GM21576 (cell line): ENCODE data around the gene TMEM147.

Experiments used
- ATAC-seq: cut with Tn5 transposase; IDR thresholded peaks from one replicate; pipeline ENCODE4 v1.9.1; 2021; ENCODE audit warnings: mild to moderate bottlenecking, moderate library complexity; ENCODE audit not compliant: unreplicated experiment

TMEM147 gene, protein sequence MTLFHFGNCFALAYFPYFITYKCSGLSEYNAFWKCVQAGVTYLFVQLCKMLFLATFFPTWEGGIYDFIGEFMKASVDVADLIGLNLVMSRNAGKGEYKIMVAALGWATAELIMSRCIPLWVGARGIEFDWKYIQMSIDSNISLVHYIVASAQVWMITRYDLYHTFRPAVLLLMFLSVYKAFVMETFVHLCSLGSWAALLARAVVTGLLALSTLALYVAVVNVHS

DNA sequence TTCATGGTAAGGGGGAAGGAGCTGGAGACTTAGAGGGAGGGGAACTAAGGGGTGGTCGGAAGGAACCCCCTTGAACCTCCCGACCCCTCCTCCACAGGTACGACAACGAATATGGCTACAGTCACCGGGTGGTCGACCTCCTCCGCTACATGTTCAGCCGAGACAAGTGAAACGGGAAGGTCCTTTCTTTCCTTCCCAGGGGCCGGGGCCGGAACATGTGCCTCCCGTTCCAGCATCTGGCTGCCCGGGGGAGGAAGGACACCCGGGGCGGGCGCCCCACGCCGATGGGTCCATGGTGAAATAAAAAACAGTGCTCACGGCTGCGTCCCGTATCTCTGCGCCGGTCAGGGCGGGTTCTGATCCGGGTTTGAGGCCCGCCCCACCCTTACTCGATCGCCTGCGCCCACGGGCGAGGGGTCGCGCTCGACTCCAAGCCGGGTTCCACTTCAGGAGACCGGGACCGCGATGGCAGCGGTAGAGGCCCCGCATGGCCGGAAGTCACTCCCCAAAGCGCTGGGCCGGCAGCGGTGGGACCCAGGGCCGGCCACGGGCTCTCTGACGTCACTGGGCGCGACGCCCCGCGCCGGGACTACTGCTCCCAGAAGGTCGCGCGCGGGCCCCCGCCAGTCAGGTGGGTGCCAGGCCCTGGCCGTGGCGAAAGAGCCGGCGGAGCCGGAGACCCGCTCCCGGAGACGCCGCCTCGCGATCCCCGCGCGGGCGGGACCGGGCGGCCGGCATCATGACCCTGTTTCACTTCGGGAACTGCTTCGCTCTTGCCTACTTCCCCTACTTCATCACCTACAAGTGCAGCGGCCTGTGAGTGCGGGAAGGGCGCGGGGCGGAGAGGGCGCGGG is at the start of gene TMEM147:
TMEM147 (plus strand) TSS at position 626 of the 854 bp plus-strand sequence; CDS start at position 740, 114 bp downstream.
- ATAC-seq, result peak; percentile 70

DNA sequence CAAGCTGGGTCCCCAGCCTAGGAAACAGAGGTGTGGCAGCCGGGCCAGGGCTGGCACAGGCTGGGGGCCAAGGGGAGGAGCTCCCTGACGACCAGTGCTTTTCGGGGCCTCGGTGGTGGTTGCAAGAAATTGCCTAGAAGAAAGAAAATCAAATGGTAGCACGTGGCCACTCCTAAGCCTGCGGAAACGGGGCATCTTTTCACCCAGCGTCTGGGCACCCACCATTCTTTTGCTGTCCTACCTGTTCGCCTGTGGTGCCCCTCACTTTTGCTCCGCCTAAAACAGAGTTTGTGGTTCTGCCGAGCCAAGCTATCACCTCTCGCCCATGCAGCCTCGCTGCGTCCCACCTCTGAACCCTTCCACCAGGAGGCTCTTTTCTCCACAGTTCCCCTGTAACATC is 48.0 kb upstream of the TMEM147 start:
- ATAC-seq, result no peak

DNA sequence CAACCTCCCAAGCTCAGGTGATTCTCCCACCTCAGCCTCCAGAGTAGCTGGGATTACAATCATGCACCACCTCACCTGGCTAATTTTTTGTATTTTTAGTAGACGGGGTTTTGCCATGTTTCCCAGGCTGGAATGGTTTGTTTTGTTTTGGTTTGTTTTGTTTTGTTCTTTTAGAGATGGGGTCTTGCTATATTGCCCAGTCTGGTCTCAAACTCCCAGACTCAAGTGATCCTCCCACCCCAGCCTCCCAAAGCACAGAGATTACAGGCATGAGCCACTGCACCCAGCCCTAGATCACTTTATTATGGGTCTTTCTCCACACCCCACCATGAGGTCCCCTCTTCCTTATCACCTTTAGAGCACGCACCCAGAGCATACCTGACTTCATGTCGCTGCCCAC is 47.2 kb upstream of the TMEM147 start:
- ATAC-seq, result no peak

DNA sequence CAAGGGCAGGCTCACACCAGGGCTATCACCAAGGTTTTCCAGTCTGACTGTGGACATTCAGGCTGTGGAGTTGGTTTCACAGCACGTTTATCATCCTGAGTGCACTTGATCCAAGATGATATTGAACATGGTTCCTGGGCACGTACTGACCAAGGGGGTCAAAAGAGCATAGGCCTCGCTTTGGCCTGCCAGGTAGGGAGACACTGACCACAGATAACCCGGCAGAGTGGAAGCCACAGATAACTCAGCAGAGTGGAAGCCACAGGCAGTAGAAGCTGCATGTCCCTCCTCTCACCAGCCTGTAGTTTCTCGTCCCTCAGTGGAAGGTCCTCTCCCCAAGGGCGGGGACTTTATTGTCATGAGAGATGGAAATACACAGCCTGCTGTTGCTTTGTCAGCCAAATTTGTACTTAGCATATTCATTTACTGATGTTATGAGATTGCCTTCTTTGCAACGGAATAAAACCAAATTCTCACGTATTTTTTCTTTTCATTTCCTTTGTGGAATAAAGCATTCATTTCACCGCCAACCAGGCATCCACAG is 46.4 kb upstream of the TMEM147 start:
- ATAC-seq, result no peak

DNA sequence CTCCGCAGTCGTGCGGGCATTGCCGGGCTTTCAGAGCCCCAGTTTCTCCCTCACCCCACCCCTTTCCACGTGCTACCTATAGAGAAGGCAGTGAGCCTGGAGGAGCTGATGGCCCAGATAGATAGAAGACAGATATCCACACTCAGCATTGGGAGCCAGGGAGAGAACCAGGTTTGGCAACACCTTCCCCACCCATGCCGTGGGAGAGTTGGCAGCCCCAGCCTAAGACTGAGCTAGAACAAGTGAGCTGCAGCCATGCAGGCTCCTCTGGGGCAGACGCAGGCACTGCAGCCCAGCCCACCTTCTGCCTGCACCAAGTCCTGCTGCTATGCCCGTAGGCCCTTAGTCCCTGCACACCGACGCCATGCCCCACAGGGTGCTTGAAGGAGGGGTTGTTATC is 44.8 kb upstream of the TMEM147 start:
- no peak for ATAC-seq

DNA sequence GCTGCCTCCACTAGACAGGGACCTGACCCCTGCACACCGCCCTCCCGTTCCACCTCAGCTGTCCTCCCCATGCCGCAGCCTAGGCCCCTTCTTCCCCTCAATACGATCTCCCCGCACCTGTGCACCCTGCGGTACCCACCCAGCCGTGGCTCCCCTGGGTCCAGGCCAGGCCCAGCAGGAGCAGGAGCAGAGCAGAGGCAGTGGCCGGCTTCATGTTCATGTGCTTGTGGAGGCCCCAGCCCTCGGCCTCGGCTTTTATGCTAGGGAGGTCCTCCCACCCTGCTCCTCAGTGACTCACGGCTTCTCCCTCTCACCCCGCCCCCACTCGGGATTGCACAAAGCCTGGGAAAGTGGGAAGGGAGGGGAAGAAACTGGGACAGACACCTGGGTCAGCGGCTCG is 43.7 kb upstream of the TMEM147 start:
- ATAC-seq, result no peak

DNA sequence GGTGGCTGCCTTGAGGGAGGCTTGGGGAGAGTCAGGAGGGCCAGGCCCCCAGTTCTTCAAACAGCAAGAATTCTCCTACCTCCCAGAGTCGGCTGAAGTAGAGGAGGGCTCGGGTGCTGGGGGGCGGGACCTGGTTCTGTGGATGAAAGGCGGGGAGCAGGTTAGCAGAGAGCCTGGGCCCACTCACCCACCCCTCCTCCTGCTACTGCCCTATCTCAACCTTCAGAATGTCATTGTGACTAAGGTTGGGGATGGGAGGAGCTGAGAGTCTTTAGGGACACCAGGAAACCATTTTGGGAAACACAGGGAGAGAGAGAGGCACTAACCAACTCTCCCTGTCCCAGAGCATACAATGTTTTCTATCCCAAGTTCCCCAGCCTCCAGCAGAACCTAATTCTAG is 42.7 kb upstream of the TMEM147 start:
- no peak for ATAC-seq

DNA sequence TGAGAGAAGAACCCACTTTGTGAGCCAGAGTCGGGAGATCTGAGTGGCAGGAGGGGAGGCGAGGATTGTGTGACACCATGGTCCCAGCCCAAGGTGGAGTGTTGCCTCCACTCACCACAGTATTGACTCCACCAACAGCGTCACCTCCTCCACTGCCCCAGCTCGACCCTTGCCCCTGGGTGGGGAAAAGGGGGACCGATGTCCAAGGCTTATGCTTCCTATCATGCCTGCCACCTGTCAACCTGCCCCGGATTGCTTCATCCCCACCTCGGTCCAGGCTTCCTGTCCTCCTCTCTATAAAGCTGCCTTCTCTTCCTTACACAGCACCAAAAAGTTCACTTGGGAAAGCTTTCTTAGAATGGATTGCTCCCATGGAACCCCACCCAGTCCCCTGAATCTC is 39.4 kb upstream of the TMEM147 start:
- ATAC-seq, result no peak

DNA sequence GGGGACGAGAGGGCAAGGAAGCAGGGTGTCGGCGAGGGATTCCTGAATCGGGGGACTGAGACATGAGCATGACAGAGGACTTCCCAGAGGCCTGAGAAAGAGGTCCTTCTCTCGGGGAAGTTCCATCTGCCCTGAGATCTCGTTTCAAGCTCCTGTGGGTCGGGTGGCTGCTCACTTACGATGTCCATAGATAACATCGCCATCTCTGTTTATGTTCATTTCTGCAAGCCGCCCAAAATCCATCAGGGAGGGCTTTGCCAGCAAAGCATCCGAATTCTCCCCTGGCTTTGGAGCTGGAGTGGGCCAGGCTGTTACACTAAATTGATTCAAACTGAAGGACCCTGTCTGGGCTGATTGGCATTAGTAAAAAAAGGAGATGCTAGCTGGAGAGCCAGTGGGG is 37.9 kb upstream of the TMEM147 start:
- no peak for ATAC-seq

DNA sequence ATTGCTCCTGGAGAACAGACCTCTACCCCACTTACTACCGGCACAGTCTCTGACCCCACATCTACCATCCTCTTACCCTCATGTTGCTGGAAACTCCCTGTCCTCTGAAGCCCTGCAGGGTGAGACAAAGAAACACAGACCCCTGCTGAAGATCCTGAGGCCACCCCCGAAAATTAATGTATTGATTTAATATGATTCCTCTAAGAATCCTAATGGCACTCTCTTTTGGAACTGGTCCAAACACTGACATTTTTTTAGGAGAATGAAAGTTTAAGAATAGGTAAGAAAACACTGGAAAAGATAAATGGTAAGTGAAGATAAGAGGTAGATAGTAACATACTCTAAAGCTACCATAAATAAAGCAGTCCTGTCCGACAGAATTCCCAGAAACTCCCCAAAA is 37.3 kb upstream of the TMEM147 start:
- ATAC-seq, result no peak

DNA sequence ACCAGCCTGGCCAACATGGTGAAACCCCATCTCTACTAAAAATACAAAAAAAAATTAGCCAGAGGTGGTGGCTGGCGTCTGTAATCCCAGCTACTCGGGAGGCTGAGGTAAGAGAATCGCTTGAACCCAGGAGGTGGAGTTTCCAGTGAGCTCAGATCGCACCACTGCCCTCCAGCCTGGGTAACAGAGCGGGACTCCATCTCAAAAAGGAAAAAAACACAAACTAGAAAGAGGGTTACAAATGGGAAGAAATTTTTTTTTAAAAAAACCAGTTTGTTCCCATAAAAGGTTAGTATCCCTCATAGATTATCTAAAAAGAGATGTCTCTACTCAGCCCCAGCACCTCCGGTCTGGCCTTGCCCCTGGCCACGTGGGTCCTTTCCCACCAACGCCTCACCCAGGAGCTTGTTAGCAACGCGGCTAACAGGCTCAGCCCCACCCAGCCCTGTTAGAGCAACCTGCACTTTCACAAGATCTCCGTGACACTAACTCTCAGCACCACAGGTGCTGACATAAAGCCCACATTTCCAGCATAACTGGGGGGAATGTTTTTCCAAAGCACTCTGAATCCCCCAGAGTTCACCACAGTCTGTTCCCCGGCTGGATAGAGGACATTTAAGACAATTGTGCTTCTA is 36.3 kb upstream of the TMEM147 start:
- ATAC-seq, result no peak

DNA sequence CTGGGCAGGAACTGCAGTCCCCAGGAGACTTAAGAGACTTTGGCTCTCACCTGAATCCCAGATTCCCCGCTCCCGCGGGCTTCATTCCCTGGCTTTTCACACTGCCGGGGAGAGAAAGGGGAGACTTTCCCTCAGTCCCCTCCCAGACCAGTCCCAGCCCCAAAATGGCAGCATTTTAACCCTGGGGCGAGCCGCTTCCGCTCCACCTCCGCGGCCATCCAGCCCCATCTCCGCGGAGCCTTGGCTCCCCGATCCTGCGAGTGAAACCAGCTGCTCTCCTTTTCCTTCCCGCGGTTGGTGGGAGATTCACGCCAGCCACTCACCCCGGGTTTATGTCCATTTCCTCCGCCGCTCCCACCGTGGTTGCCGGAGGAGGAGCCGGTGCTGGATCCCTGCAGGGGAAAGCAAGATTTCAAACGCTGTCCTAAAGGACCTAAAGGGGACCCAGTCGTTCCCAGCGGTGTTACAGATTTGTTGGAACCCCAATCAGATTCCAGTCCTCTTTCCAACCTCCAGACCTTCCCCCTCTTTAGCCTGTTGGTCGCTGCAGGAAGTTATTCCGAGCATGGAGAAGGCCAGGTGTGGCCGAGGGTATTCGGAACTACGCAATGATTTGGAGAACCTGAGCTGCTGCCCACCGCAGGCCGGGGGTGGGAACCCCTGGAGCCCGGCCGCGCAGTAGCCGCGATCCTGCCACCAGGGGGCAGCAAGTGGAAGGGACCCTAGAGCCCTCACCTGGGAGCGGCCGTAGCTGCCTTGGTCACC is 35.4 kb upstream of the TMEM147 start:
- ATAC-seq, result no peak

DNA sequence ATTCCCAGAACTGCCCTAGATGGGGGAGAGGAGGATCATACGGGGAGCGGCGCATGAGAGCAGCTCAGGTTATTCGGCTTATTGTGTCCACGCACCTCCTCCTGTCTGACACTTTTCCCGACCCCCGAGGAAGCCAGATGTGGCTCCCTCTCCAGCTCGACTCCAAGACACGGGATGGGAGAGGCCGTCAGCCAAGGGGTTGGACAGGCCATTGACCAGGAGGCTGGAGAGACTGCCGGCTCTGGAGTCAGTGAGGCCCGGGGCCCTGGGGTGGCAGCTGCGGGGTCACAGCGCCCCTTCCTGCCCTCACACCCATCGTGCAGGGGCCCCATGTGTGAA is 34.8 kb upstream of the TMEM147 start:
- ATAC-seq, result no peak

DNA sequence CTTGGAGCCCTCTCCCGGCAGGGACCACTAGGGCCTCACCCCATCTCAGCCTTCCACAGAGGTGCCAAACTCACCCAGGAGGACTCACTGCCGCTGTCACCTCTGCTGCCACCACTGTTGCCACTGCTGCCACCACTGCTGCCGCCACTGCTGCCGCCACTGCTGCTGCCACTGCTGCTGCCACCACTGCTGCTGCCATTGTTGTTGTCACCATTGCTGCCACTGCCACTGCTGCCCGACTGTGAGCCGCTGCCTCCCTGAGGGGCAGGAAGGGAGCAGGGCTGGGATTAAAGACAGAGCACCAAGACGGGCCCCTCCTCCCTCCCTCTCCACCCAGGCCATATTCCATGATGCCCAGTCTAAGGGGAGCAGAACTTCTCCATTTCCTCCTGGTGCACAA is 34.1 kb upstream of the TMEM147 start:
- no peak for ATAC-seq

DNA sequence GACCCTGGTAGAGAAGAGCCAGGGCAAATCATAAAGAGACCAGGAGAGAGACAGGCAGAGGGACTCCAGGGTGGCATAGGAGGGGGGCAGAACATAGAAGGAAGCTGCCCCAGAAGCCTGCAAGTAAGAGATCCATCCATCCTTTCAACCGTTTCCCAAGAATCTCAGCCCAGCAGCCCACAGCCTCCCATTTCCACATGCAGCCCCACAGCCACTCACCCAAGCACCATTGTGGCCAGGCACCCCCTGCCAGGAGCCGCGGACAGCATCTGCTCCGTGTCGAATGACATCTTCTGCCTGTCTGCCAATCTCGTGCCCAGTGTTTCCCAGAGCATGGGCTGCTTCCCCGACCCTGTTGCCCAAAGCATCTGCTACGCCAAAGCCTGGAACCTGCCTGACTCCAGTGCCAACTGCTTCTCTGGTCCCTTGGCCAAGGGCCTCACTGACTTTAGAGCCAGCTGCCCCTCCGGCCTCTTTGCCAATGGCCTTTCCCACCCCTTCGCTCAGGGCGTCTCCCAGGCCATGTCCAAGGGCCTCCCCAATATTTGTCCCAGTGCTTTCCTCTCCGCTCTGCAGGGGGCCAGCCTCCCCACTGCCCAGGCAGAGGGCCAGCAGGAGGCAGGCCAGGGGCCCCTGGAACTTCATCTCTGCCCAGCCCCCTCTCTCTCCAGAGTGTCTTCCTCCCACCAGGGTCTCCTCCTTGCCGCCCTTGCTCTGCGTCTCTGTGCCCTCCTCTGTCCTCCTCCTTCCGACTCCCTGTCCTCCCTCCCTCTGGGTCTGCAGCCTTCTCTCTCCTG is 32.4 kb upstream of the TMEM147 start:
- no peak for ATAC-seq

DNA sequence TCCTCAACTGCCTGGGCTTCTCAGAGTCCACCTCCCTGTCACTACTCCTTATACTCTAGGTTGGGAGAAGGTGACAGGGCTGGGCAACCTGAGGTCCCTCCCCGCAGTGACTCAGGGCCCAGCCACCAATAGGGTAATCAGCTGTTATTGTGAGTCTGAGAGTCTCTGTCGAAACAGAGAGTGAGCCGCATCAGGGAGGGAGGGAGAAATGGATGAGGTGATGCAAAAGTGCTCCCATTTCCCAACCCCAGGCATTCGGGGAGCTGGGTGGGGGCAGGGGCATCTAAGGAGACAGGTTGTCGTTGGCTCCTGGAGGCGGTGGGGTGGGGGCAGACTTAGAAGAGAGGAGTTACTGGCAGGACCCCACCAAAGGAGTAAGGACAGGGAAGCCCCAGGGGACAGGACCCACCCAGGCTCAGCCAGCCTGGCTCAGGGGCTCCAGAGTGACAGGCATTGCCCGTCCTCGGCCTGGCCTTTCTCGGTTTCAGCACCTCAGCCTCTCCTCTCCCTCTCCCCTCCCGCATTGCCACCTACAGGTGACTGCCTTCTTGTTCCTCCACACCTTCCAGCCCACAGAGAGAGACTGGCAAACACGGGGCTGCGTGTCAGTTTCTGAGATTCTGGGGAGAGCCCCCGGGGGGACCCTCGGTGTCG is 31.7 kb upstream of the TMEM147 start, which contains the start of gene DMKN:
DMKN (minus strand) TSS at position 22 of the 654 bp plus-strand sequence. CDS start 174 bp downstream, outside the sequence.
- no peak for ATAC-seq

DNA sequence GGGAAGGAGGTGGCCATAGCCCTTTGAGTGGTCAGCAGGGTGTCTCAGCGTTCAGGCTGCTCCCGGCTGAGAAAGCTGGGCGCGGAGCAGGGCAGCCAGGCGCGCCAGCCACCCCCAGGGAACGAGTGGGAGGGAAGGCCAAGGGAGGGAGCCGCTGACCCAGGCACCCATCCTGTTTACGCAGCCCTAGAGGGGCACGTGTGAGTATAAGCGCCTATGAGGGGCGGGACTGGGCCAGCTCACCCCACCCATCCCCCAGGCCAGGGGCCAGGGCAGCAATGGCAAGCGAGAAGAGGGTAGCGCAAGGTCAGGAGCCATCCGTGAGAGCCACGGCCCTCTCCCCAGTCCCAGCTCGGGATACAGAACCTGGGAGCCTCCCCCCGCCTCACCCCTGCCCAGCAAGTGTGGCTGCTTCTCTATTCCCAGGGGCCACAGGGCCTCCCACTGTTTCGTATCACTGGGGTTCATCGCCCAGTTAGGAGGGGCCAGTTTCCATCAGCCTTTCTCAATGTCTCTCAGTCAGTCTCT is 31.1 kb upstream of the TMEM147 start:
- no peak for ATAC-seq

DNA sequence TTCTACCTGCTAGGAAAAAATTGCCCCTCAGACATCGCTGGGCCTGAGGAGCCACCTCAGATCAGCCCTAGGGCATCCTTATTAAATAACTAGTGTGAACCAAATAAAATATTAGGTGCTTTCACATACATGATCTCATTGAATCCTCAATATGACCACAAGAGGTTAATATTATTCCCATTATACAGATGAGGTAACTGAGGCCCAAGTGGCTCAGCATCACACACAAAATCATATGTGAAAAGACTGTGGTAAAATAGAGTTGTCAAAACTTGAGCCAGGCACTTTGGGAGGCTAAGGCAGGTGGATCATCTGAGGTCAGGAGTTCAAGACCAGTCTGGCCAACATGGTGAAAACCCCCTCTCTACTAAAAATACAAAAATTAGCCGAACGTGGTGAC is 29.1 kb upstream of the TMEM147 start:
- ATAC-seq, result no peak

DNA sequence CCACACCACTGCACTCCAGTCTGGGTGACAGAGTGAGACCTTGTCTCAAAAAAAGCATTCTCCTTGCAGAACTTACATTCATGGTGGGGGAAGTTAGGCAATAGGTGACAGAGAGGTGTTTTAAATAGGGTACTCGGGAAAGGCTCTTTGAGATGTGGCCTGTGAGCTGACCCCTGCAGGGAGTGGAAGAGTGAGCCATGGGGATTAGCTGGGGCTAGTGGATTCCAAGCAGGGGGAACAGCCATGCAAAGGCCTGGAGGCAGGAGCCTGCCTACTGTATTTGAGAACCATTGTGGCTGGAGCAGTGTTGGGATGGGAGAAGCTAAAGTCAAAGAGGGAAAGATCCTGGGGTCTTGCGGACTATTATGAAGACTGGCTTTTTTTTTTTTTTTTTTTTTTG is 28.1 kb upstream of the TMEM147 start:
- ATAC-seq, result no peak
